Skeletal muscle cell (primary cell): ENCODE measurements around the gene CPEB4.

Source experiments
- DNase-seq: peaks from one replicate; pipeline ENCODE4 v3.0.0-alpha.2; 2010; ENCODE audit warnings: low read depth
- H3K4me3 ChIP-seq: 2 replicates; pipeline ENCODE4 v1.5.1; 2011; ENCODE audit warnings: low read depth, mild to moderate bottlenecking, control low read depth, low read length, moderate library complexity

CPEB4 gene

DNA sequence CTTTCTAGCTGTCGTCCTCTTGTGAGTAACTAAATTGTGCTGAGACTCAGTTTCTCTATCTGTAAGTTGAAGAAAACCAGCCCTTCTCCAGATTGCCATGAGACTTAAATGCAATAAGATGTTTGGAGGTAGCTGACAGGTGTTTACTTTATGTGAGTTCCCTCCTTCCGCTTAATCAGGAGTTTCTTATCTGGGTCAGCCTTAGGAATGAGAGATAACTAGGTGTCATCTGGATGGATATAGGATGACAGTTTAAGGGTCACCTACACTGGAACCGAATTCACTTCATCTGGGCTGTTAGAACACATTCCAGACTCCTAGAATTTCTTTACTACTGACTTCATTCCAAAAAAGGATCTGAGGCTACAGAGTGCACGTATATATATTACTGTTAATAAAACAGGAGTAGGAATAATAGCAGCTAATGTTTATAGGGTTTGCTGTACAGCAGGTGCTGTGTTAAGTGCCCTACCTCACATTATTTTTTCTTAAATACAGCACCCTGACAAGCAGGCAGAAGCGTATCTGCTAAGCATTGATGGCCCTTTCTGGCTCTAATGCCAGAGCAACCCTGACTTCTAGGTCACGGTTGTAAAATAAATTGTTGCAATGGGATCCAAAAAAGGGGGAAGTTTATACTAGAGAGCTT lies 30.0 kb upstream of the CPEB4 start:
- no peak for DNase-seq
- H3K4me3 ChIP-seq, result no peak overlapping the region

GRCh38 chr5:173858670-173859407 lies 29.3 kb upstream of the CPEB4 start:
- no peak for DNase-seq
- no peak overlapping the region for H3K4me3 ChIP-seq

DNA sequence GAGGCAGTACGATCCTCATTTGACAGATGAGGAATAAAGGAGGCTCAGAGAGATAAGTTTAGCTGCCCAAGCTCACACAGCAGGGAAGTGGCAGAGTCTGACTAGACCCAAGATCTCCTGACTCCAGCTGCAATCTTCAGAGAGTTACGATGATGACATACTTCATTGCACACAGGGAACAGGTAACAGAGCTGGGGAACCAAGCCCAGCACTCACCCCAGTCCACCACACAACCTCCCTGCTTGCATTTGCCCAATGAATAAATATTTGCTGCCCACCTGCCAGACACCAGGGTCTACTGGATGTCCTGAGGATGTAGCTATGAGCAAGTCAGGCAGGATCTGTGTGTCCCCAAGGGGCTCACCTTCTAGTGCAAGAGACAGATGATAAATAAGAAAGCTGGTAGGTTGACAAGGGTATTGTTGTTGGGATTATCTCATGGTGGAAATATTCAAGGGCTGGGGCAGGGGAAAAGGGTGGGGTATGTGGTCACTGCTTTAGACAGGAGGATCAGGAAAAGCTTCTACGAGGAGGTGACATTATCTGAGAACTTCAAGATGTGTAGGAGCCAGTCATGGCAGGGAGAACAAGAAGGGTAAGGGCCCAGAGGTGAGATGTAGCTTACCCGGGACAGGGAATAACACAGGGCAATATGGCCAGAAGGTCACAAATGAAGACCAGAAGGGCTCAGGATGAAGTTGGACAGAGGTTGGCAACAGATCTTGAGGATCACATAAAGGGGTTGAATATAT lies 28.6 kb upstream of the CPEB4 start:
- no peak for DNase-seq
- no peak overlapping the region for H3K4me3 ChIP-seq

GRCh38 chr5:173862047-173862477 lies 26.1 kb upstream of the CPEB4 start:
- no peak for DNase-seq
- H3K4me3 ChIP-seq, result no peak overlapping the region

GRCh38 chr5:173863359-173863758 lies 24.8 kb upstream of the CPEB4 start:
- no peak for DNase-seq
- H3K4me3 ChIP-seq, result no peak overlapping the region

- no peak for DNase-seq
- no peak overlapping the region for H3K4me3 ChIP-seq
Observed at GRCh38 chr5:173864126-173865050, 23.8 kb upstream of the CPEB4 start.

DNA sequence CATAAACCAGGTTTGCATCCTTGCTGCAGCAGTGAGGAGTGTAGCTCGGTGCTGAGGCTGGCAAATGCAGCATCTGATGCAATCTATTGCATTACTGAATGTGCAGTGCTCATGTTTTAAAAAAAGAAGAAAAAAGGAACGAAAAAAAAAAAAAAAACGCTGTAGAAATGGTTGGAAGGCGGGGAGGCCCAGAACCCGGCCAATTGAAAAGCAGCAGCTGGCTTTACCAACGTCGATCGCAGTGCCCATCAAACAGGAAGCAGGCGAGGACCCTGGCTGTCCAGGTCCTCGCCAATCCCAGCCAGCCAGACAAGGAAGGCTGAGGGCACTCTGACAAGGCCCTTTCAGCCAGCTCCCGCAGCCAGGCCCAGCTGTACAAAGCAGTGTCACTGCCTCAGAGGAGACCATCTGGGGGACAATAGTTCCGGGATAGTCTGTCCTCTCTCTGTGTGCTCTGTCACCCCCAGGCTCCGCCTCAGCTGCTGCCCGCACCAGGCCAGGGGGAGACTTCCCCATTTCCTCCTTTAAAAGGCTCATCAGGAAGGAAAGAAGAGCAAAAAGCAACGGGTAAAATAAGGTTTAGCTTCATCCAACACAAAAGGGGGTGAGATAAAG lies 21.8 kb upstream of the CPEB4 start:
- no peak overlapping the region for H3K4me3 ChIP-seq
- DNase-seq, result no peak

DNA sequence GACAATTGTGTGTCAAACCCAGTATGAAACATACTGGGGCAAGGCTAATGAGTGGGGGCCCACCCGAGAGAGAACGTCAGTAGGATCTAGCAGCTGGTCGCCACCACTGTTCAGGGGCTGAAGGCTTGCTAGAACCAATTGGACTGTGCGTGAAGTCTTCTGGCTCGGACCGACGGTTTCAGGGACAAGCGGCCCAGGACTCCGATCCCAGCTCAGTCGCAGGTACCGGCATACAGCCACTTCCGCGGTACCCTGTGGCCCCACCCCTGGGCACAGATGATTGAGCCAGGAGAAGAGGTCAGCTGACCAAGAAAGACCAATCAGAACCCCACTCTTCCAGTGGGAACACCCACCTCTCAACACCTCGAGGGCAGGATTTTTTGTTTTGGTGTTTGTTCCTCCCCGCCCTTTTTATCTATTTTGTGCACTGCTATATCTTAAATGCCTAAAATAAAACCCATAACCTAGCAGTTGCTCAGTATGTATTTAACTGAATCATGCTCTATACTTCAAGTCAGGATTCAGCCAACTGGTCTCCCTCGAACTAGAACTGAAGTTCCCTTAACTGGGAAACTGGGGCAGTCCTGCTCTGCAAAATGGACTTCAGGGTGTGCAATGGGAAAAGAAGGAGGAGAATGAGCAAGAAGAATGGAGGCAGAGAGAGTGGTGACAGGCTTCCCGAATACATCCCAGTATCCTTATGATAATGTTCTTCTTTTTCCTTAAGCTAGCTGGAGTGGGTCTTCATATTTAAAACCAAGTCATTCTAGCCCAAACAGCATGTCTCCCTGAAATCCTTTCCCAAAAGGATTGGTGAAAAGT lies 21.1 kb upstream of the CPEB4 start:
- H3K4me3 ChIP-seq, result no peak overlapping the region
- DNase-seq, result no peak

DNA sequence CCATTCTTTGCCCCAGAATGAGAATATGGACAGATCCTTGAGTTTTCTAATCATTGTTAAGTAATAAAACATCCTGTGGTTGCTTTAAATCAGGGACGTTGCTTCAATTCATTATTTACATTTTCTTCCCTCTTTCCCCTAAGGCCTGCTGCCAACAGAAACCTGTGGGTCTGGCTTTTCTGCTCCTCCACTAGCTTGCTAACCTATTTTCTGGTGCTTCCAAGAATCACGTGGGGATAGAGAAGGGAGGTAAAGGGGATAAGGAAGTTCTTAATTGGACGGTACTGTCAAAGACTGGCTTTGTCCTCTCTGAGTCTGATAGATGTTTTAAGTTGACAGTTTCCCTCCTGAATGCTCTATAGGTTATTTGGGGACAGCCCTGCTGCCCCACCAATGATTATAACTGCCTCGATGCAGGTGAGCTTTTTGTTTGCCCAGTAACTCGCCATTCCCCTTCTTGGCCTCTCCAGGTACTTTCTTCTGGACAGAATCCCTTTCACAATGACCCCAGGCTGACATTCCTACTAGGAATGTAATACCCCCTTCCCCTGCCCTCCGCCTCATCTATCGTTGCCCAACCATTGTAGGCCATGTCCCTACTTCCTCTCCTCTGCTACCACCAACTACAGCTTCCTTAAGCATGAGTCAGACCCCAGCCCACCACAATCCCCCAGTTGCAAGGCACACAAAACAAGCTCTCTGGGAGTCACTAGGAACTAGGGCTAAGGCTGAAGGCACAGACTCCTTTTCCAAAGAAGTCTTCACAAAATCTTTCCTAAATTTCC lies 19.9 kb upstream of the CPEB4 start:
- peak; percentile 25 for DNase-seq
- H3K4me3 ChIP-seq, result no peak overlapping the region

DNA sequence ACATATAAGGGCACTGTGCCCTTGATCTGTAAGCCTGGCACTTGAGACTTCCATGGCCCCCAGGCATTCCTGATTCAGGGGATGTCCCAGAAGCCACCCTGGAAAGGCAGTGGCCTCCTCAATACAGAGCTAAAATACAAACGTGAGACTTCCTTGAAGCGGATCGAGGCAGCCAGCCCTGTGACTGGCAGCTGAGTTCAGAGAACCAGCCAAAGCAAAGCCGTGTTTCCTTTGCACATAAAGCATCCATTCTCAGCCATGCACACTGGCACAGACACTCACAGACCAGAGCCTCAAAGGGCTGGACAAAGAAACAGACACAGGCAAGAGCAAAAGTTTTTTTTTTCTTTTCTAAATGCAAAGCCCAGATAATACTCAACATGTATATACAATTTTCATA lies 18.8 kb upstream of the CPEB4 start:
- H3K4me3 ChIP-seq, result no peak overlapping the region
- DNase-seq, result no peak

- no peak overlapping the region for H3K4me3 ChIP-seq
- DNase-seq, result no peak
Observed at GRCh38 chr5:173872957-173873305, 15.2 kb upstream of the CPEB4 start.

DNA sequence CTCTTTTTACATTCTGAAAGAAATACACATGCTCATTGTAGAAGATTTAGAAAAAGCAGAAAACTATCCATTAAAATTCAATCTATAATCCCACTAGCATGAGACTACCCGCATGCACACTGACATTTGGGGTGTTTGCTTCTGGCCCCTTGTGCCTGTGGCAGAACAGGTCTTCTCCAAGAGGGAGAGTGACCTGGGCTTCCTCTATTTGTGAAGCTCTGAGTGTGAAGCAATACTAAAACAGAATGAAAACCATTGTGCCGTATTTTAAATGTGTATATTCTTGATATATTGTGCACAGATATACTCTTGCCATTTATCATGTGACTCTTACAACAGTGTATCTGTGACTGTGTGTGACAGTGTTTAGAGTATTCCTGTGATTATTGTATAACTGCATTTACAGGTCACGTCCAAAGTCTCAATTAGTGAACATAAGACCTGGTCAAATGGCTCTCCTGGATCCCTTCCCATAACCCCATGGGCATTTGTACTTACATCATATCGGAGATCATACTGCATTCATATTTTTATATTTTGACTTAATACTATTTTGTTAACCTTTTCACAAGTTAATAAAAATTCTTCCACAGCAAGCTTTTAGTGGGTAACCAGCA lies 14.7 kb upstream of the CPEB4 start:
- no peak for DNase-seq
- no peak overlapping the region for H3K4me3 ChIP-seq

DNA sequence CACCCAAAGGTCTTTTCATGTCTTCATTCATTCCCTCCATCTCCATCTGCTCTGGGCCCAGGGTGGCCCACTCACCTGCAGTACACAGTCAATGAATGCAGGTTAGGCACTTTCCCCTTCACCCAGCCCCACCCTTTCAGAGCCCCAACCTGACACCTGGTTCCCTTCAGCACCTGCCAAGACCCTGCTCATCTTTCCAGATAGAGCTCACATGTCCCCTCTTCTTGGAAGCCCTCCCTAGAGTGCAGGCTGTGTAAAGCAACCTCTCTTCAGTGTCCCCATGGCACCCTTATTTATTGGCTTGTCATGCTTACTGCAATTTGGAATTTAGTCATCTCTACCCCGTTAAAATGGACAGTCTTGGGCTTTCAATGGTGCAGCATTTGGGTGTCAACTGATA lies 13.0 kb upstream of the CPEB4 start:
- no peak for DNase-seq
- H3K4me3 ChIP-seq, result no peak overlapping the region

DNA sequence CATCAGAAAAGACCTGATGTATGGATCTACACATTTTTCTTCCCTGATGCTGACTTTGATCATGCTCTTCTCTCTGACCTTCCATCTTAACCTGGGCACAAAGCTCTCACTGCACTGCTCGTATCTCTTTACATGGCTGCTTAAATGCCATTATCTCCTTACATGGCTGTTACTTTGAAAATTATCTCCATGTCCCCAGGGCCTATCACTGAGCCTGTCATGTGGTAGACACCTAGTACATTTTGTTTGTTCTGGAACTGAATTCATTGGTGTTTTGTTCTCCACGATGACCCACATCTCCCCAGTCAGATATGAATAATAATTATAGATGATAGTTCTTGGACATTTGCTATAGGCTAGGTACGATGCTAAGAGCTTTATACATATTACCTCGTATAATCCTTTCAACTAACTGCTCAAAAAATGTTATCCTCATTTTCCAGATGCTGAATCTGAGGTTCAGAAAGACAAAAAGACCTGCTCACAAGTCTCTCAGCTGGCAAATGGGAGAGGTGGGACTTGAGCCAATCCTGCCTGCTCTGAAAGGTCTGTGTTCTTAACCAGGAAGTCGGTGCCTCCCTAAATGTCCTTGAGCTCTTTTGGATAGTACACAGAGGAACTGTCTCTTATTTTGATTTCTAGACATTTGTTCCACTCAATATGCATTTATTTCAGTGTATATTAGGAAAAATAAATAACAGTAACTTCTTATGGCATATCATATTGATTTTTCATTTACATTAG lies 9.8 kb upstream of the CPEB4 start:
- DNase-seq, result no peak
- no peak overlapping the region for H3K4me3 ChIP-seq

GRCh38 chr5:173880306-173880985 lies 7.7 kb upstream of the CPEB4 start:
- DNase-seq, result peak; percentile 61
- H3K4me3 ChIP-seq, result no peak overlapping the region
